PC-9 (cell line): Measurements from ENCODE around the gene CNOT1. TPM values are rescaled to one million over a fixed set of nuclear protein-coding genes. Genes with fewer than 3 reads are reported as not detected.

Experiments
- BruUV-seq: library from RNA; stranded (reverse); fragments of 400-500 nt; replicated peaks from 2 replicates; lab custom pipeline; 2021; lab: Mats Ljungman, UMichigan
- CTCF ChIA-PET: fragments of 300-600 bp; sonication (Branson Sonifier 250); formaldehyde crosslinking; loops from one replicate; lab custom pipeline; 2022; ENCODE audit warnings: antibody characterized with exemption; lab: Charles Lee
- POLR2A ChIA-PET: fragments of 300-600 bp; sonication (Branson Sonifier 250); formaldehyde crosslinking; loops from one replicate; lab custom pipeline; 2022; ENCODE audit warnings: antibody characterized with exemption; ENCODE audit not compliant: unreplicated experiment; lab: Charles Lee
- DNase-seq, 2 experiments: peaks; one replicate each; pipeline versions ENCODE4 v3.0.0 to v3.0.0-alpha.2; 2015 to 2022; ENCODE audit warnings: mixed read lengths in 1 of 2
- H2AFZ ChIP-seq: fragments of 200-600 bp; sonication (generic); 2 replicates; pipeline ENCODE4 v1.8.1; 2017; ENCODE audit warnings: antibody characterized with exemption
- H3F3A ChIP-seq: fragments of 200-600 bp; sonication (generic); 2 replicates; pipeline ENCODE4 v1.8.1; 2017; ENCODE audit warnings: antibody characterized with exemption, mild to moderate bottlenecking, low read depth; ENCODE audit not compliant: insufficient read depth
- H3K27ac ChIP-seq: fragments of 200-600 bp; sonication (generic); 2 replicates; pipeline ENCODE4 v1.6.1; 2016; ENCODE audit warnings: mixed run types
- H3K27me3 ChIP-seq: fragments of 200-600 bp; sonication (generic); 2 replicates; pipeline ENCODE4 v1.6.1; 2016; ENCODE audit warnings: low read depth, mixed run types; ENCODE audit not compliant: insufficient read depth
- H3K36me3 ChIP-seq: fragments of 200-600 bp; sonication (generic); 2 replicates; pipeline ENCODE4 v1.6.1; 2016; ENCODE audit warnings: low read depth, mixed run types
- H3K4me1 ChIP-seq: fragments of 200-600 bp; sonication (generic); replicated peaks from 2 replicates; pipeline ENCODE4 v1.6.1; 2016; ENCODE audit warnings: mixed run types; ENCODE audit not compliant: insufficient read depth
- H3K4me2 ChIP-seq: fragments of 200-600 bp; sonication (generic); 2 replicates; pipeline ENCODE4 v1.6.1; 2017; ENCODE audit warnings: mixed run types
- H3K4me3 ChIP-seq: fragments of 200-600 bp; sonication (generic); 2 replicates; pipeline ENCODE4 v1.6.1; 2016; ENCODE audit warnings: mixed run types
- H3K79me2 ChIP-seq: fragments of 200-600 bp; sonication (generic); 2 replicates; pipeline ENCODE4 v1.6.1; 2017; ENCODE audit warnings: low read depth, mixed run types
- H3K9me2 ChIP-seq: fragments of 200-600 bp; sonication (generic); 2 replicates; pipeline ENCODE4 v1.8.1; 2017; ENCODE audit warnings: mild to moderate bottlenecking; ENCODE audit not compliant: insufficient read depth
- H3K9me3 ChIP-seq: fragments of 200-600 bp; sonication (generic); 2 replicates; pipeline ENCODE4 v1.8.1; 2016; ENCODE audit warnings: low read depth; ENCODE audit not compliant: insufficient read depth
- H4K20me1 ChIP-seq: fragments of 200-600 bp; sonication (generic); 2 replicates; pipeline ENCODE4 v1.8.1; 2017; ENCODE audit not compliant: insufficient read depth
- EZH2 ChIP-seq: fragments of 200-600 bp; sonication (generic); IDR thresholded peaks from 2 replicates; pipeline ENCODE4 v1.8.0; 2017; ENCODE audit warnings: antibody characterized with exemption, low read depth
- intact Hi-C: fragments of 100-400 bp; cut with micrococcal nuclease; formaldehyde crosslinking; loops from one replicate; pipeline ENCODE4 v1.10.0; 2022; ENCODE audit not compliant: unreplicated experiment
- total RNA-seq: library from RNA; stranded (reverse); gene quantifications from 2 replicates; pipeline ENCODE4 v1.2.3, GENCODE V29; 2021
- TF ChIP-seq, protein P1 (sequence below): fragments of 200-600 bp; sonication (generic); conservative IDR thresholded peaks from 2 replicates; pipeline ENCODE4 v1.6.1; 2017; ENCODE audit warnings: mixed run types, antibody characterized with exemption, mild to moderate bottlenecking, moderate library complexity

The CNOT1 gene
- total RNA-seq, 1 experiment from 2014 or later, result 233 TPM

DNA sequence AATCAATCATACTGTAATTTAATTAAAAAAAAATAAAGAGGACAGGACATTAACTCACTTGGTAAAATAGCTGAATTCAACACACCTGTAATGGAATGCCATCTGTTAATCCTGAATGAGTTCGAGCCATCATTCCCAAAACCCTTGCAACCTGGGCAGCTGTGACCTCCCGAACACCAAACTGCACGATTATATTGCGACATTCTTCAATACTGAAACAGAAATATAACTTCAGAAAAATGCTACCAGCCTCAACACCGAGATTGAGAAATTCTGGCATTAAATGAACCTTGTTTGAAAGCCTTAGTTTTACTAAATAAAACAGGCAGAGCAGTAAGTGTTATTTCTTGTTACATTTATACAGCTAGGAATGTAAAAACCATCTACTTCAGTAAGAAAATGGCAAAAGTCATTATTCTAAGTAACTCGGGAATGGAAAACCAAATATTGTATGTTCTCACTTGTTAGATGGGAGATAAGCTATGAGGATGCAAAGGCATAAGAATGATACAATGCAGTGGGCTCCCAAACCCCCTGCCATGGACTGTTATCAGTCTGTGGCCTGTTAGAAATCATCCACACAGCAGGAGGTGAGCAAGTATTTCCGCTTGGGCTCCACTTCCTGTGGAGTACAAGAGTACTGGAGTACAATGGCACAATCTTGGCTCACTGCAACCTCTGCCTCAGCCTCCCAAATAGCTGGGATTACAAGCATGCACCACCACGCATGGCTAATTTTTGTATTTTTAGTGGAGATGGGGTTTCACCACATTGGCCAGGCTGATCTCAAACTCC lies 46.5 kb downstream of the CNOT1 start:
- no peak overlapping the region for H2AFZ ChIP-seq
- no peak overlapping the region for H3K4me2 ChIP-seq
- no peak overlapping the region for H3K27ac ChIP-seq
- H3K36me3 ChIP-seq, result peaks cover 65% of the 10 kb centered on the region
- no peaks in the 10 kb centered on the region for H3K9me3 ChIP-seq
- intact Hi-C loops, result loop anchor here (5.0 kb wide), 2 partner anchors 41 to 144 kb away; no protein-coding TSS in a partner anchor
- POLR2A ChIA-PET, result no interaction called here
- CTCF ChIA-PET, result no interaction called here
- H3K79me2 ChIP-seq, result peaks cover 10% of the 10 kb centered on the region; the same call in 1 of the 2 replicates
- no peaks in the 10 kb centered on the region for H3K4me1 ChIP-seq
- no peak for DNase-seq
- no peak overlapping the region for H3K4me3 ChIP-seq
- no TSS peak for BruUV-seq
- H3K9me2 ChIP-seq, result no peaks in the 10 kb centered on the region
- no peaks in the 10 kb centered on the region for H3K27me3 ChIP-seq
- peaks cover 62% of the 10 kb centered on the region for H3F3A ChIP-seq
- TF ChIP-seq EZH2, result no peak
- TF ChIP-seq, protein P1, sequence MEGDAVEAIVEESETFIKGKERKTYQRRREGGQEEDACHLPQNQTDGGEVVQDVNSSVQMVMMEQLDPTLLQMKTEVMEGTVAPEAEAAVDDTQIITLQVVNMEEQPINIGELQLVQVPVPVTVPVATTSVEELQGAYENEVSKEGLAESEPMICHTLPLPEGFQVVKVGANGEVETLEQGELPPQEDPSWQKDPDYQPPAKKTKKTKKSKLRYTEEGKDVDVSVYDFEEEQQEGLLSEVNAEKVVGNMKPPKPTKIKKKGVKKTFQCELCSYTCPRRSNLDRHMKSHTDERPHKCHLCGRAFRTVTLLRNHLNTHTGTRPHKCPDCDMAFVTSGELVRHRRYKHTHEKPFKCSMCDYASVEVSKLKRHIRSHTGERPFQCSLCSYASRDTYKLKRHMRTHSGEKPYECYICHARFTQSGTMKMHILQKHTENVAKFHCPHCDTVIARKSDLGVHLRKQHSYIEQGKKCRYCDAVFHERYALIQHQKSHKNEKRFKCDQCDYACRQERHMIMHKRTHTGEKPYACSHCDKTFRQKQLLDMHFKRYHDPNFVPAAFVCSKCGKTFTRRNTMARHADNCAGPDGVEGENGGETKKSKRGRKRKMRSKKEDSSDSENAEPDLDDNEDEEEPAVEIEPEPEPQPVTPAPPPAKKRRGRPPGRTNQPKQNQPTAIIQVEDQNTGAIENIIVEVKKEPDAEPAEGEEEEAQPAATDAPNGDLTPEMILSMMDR, result no peak
- H4K20me1 ChIP-seq, result peaks cover 35% of the 10 kb centered on the region

- H3K79me2 ChIP-seq, result peaks cover 10% of the 10 kb centered on the region; the same call in 1 of the 2 replicates
- ChIA-PET POLR2A (no interaction called here), CTCF (no interaction called here)
- no peak overlapping the region for H3K4me2 ChIP-seq
- H3K36me3 ChIP-seq, result peaks cover 70% of the 10 kb centered on the region
- peaks cover 52% of the 10 kb centered on the region for H3F3A ChIP-seq
- no peaks in the 10 kb centered on the region for H3K4me1 ChIP-seq
- H3K9me3 ChIP-seq, result no peaks in the 10 kb centered on the region
- H3K27ac ChIP-seq, result no peak overlapping the region
- no peak overlapping the region for H3K4me3 ChIP-seq
- intact Hi-C loops, result loop anchor here (5.0 kb wide), 2 partner anchors 40 to 145 kb away; no protein-coding TSS in a partner anchor
- BruUV-seq, result no TSS peak
- no peak for DNase-seq
- peaks cover 35% of the 10 kb centered on the region for H4K20me1 ChIP-seq
- no peaks in the 10 kb centered on the region for H3K27me3 ChIP-seq
- no peak overlapping the region for H2AFZ ChIP-seq
- TF ChIP-seq, protein P1, result no peak
- no peak for TF ChIP-seq EZH2
- H3K9me2 ChIP-seq, result no peaks in the 10 kb centered on the region
These were observed 47.5 kb downstream of the CNOT1 start for GRCh38 chr16:58582133-58582532.

- no TSS peak for BruUV-seq
- Histone ChIP-seq H3K79me2 (0 out of 2 replicates have a peak, but pooled peaks cover 6% of the 10 kb centered on the region), H3K4me3 (no peak overlapping the region), H3K36me3 (peaks cover 77% of the 10 kb centered on the region), H3F3A (peaks cover 40% of the 10 kb centered on the region), H3K4me1 (no peaks in the 10 kb centered on the region), H3K9me3 (no peaks in the 10 kb centered on the region), H3K9me2 (no peaks in the 10 kb centered on the region), H4K20me1 (peaks cover 20% of the 10 kb centered on the region), H3K27me3 (no peaks in the 10 kb centered on the region), H3K4me2 (no peak overlapping the region), H3K27ac (no peak overlapping the region), H2AFZ (no peak overlapping the region)
- ChIA-PET POLR2A (no interaction called here), CTCF (no interaction called here)
- no peak for TF ChIP-seq EZH2
- TF ChIP-seq, protein P1, result no peak
- intact Hi-C loops, result no loop called here
- no peak for DNase-seq
These were observed 50.0 kb downstream of the CNOT1 start for GRCh38 chr16:58579587-58579986.
